ENCODE results near the gene KCNQ2.

- TF ChIP-seq TAF1 (conservative IDR thresholded peaks at IDR 0.05) (no peak), EGR1 (IDR thresholded peaks at IDR 0.05; ENCODE audit: low read depth in 2 of 2) (no peak), CTCF (IDR thresholded peaks at IDR 0.05; ENCODE audit: low read depth, low read length, missing input control) (no peak), SP1 (IDR thresholded peaks at IDR 0.05) (no peak), JUND (IDR thresholded peaks at IDR 0.05) (no peak), ZBTB33 (IDR thresholded peaks at IDR 0.05) (no peak), HNF4G (IDR thresholded peaks at IDR 0.05) (no peak), YY1 (IDR thresholded peaks at IDR 0.05) (no peak), FOXA1 (IDR thresholded peaks at IDR 0.05) (no peak)
Observed at GRCh38 chr20:63414720-63415430, 57.6 kb downstream of the KCNQ2 start.
